Thyroid gland (tissue), 4 donors: ENCODE data around the gene TGFA.

ENCODE experiments used
- POLR2A ChIP-seq, 2 donors: fragments of 450-650 bp; IDR thresholded peaks; one replicate each; pipeline ENCODE4 v1.6.1; 2017; ENCODE audit warnings: antibody characterized with exemption in 2 of 2, mild to moderate bottlenecking in 2 of 2, moderate library complexity in 1 of 2
- TF ChIP-seq, protein P1 (sequence below), 6 experiments: fragments of 200-600 bp in 3 of 6; fragments of 450-650 bp in 3 of 6; sonication (generic) in 3 of 6; IDR thresholded peaks; one replicate each; pipeline ENCODE4 v1.5.1; 2016 to 2019; ENCODE audit warnings: antibody characterized with exemption in 6 of 6, mild to moderate bottlenecking in 2 of 6, inconsistent platforms in 1 of 6, moderate library complexity in 1 of 6

DNA sequence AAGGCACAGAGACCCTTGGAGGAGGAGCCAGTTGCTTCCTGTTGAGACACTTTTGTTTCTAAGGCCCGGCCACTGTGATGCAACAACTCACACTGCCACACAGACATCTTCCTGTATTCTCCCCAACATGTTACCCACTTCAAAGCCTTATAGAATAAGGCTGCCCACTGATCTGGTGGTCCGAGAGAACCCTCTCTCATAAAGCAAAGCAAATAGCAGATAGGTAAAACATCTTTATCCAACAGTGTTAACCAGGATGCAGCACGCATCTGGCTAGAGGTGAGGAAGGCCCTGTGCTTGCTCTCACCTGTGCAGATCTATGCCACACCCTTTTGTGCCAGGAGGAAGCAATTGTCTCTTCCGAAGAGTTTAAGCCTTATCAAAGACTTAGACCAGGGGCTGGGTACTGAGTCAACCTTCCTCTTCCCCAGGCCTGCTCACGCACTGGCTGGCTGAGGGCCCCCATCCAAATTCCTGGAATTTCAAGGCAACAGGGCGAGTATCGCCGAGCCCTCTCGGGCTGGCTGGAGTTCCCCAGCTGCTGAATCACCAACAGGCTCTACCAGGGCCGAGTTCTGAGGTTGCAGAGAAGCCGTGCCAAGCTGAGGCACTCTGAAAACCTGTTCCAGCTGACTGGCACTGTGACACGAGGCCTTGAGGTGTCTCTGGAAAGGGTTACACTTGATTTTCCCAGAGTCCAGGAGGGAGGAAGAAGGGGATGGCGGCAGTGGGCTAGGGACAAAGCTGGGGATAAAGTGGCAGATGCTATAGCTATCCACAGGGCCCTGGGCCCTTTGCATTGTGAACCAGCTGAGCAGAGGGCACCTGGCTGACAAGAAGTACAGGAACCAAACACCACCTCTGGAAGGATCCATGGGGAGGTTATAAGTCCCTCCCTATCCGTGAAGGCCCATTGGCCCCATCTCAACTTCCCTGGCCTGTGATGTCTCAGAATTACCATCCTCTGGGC lies 29.3 kb downstream of the TGFA start:
- TF ChIP-seq, protein P1, sequence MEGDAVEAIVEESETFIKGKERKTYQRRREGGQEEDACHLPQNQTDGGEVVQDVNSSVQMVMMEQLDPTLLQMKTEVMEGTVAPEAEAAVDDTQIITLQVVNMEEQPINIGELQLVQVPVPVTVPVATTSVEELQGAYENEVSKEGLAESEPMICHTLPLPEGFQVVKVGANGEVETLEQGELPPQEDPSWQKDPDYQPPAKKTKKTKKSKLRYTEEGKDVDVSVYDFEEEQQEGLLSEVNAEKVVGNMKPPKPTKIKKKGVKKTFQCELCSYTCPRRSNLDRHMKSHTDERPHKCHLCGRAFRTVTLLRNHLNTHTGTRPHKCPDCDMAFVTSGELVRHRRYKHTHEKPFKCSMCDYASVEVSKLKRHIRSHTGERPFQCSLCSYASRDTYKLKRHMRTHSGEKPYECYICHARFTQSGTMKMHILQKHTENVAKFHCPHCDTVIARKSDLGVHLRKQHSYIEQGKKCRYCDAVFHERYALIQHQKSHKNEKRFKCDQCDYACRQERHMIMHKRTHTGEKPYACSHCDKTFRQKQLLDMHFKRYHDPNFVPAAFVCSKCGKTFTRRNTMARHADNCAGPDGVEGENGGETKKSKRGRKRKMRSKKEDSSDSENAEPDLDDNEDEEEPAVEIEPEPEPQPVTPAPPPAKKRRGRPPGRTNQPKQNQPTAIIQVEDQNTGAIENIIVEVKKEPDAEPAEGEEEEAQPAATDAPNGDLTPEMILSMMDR (IDR thresholded peaks at IDR 0.05), result no peak
- TF ChIP-seq POLR2A (IDR thresholded peaks at IDR 0.05), result no peak
